ENCODE data around the gene PDE3A.
"Not testable (repeated sequence)": the region's sequence is repeated elsewhere in the genome, so short reads cannot be mapped to it uniquely, and the experiment has no call there.

PDE3A gene

GRCh38 chr12:20368114-20368650 is at the start of gene PDE3A:
PDE3A (plus strand) TSS chr12:20368537; CDS start chr12:20369285, 748 bp downstream.
- no peak for DNase-seq

GRCh38 chr12:20319366-20319765 is 49.0 kb upstream of the PDE3A start:
- DNase-seq, result no peak

GRCh38 chr12:20320552-20320951 is 47.8 kb upstream of the PDE3A start:
- DNase-seq, result no peak

- DNase-seq, result not testable (repeated sequence)
These were observed 37.4 kb upstream of the PDE3A start for GRCh38 chr12:20330826-20331505.

- DNase-seq, result no peak
These were observed 29.3 kb upstream of the PDE3A start for GRCh38 chr12:20339060-20339459.

- DNase-seq, result no peak
These were observed 26.2 kb upstream of the PDE3A start for GRCh38 chr12:20342111-20342510.

GRCh38 chr12:20345866-20346265 is 22.5 kb upstream of the PDE3A start:
- DNase-seq, result no peak

- DNase-seq, result no peak
These were observed 18.3 kb upstream of the PDE3A start for GRCh38 chr12:20350026-20350425.

GRCh38 chr12:20350495-20350894 is 17.8 kb upstream of the PDE3A start:
- DNase-seq, result no peak

- DNase-seq, result no peak
These were observed 16.9 kb upstream of the PDE3A start for GRCh38 chr12:20351406-20351805.

- no peak for DNase-seq
These were observed 12.3 kb upstream of the PDE3A start for GRCh38 chr12:20356048-20356447.

GRCh38 chr12:20360407-20360806 is 7.9 kb upstream of the PDE3A start:
- DNase-seq, result no peak

GRCh38 chr12:20361416-20361815 is 6.9 kb upstream of the PDE3A start:
- DNase-seq, result no peak

GRCh38 chr12:20364501-20364900 is 3.8 kb upstream of the PDE3A start:
- DNase-seq, result peak; percentile 10

GRCh38 chr12:20366776-20367409 is 1.4 kb upstream of the PDE3A start:
- DNase-seq, result no peak

- no peak for DNase-seq
These were observed 689 bp upstream of the PDE3A start for GRCh38 chr12:20367583-20368113.

- no peak for DNase-seq
These were observed 441 bp downstream of the PDE3A start for GRCh38 chr12:20368651-20369304.

GRCh38 chr12:20369305-20370013 is 1.1 kb downstream of the PDE3A start:
- no peak for DNase-seq

- DNase-seq, result no peak
These were observed 1.7 kb downstream of the PDE3A start for GRCh38 chr12:20370014-20370386.

- no peak for DNase-seq
These were observed 2.7 kb downstream of the PDE3A start for GRCh38 chr12:20370866-20371519.

GRCh38 chr12:20372326-20373096 is 4.2 kb downstream of the PDE3A start:
- DNase-seq, result no peak

GRCh38 chr12:20374795-20375194 is 6.5 kb downstream of the PDE3A start:
- DNase-seq, result no peak
